NCI-H2171 treated with DMSO at 0.1 percent for 48 hours (cell line): ENCODE measurements around the gene TTC38.

Source experiments
- DNase-seq: peaks from one replicate; lab custom pipeline; 2025; lab: John Stamatoyannopoulos, UW

Gene TTC38

GRCh38 chr22:46267431-46268279 is at the start of gene TTC38:
Gene TTC38, plus strand, starts transcription at chr22:46268008. Its CDS starts 32 bp downstream, at chr22:46268040.
- peak; percentile 12 for DNase-seq

GRCh38 chr22:46219636-46220035 is 48.2 kb upstream of the TTC38 start:
- no peak for DNase-seq

- DNase-seq = no peak
These were observed 46.9 kb upstream of the TTC38 start for GRCh38 chr22:46220921-46221320.

- DNase-seq = no peak
These were observed 43.5 kb upstream of the TTC38 start for GRCh38 chr22:46224044-46224897.

GRCh38 chr22:46224898-46225290 is 42.9 kb upstream of the TTC38 start:
- DNase-seq = no peak

GRCh38 chr22:46225631-46226030 is 42.2 kb upstream of the TTC38 start:
- DNase-seq = no peak

GRCh38 chr22:46226577-46226976 is 41.2 kb upstream of the TTC38 start:
- DNase-seq = no peak

- no peak for DNase-seq
These were observed 38.1 kb upstream of the TTC38 start for GRCh38 chr22:46229701-46230100.

GRCh38 chr22:46230262-46230901 is 37.4 kb upstream of the TTC38 start:
- no peak for DNase-seq

- DNase-seq = no peak
These were observed 34.6 kb upstream of the TTC38 start for GRCh38 chr22:46233231-46233630.

GRCh38 chr22:46234969-46235368 is 32.8 kb upstream of the TTC38 start:
- no peak for DNase-seq

GRCh38 chr22:46237453-46238124 is 30.2 kb upstream of the TTC38 start:
- no peak for DNase-seq

- DNase-seq = no peak
These were observed 29.3 kb upstream of the TTC38 start for GRCh38 chr22:46238541-46238940.

GRCh38 chr22:46239261-46240048 is 28.4 kb upstream of the TTC38 start:
- DNase-seq = no peak

GRCh38 chr22:46240073-46240472 is 27.7 kb upstream of the TTC38 start:
- DNase-seq = no peak

- DNase-seq = no peak
These were observed 27.3 kb upstream of the TTC38 start for GRCh38 chr22:46240506-46240905.

GRCh38 chr22:46240907-46241306 is 26.9 kb upstream of the TTC38 start:
- DNase-seq = no peak

GRCh38 chr22:46241396-46242007 is 26.3 kb upstream of the TTC38 start:
- no peak for DNase-seq

- no peak for DNase-seq
These were observed 25.7 kb upstream of the TTC38 start for GRCh38 chr22:46242076-46242475.

- DNase-seq = no peak
These were observed 23.0 kb upstream of the TTC38 start for GRCh38 chr22:46244771-46245170.

GRCh38 chr22:46245511-46245910 is 22.3 kb upstream of the TTC38 start:
- no peak for DNase-seq
